Cardiac muscle cell (in vitro differentiated cells and primary cell): Measurements from ENCODE around the gene KCNIP1. TPM values are rescaled to one million over a fixed set of nuclear protein-coding genes. Genes with fewer than 3 reads are reported as not detected.
A peak's percentile ranks its signal among the peaks of the same experiment; 100 is the strongest.

Source experiments
- DNase-seq, 2 donors: peaks; one replicate each; pipeline versions ENCODE4 v3.0.0 to v3.0.0-alpha.2; 2010 to 2017; ENCODE audit warnings: low read depth in 1 of 2, low spot score in 1 of 2
- H3K27ac ChIP-seq: fragments of 200-600 bp; sonication (generic); 2 replicates; pipeline ENCODE4 v1.5.1; 2016
- H3K27me3 ChIP-seq: fragments of 200-600 bp; sonication (generic); 2 replicates; pipeline ENCODE4 v1.6.0; 2016; ENCODE audit warnings: control low read depth
- H3K36me3 ChIP-seq: fragments of 200-600 bp; sonication (generic); 2 replicates; pipeline ENCODE4 v1.5.1; 2016; ENCODE audit warnings: control low read depth
- H3K4me1 ChIP-seq: fragments of 200-600 bp; sonication (generic); 2 replicates; pipeline ENCODE4 v1.8.1; 2017; ENCODE audit warnings: low read depth, mild to moderate bottlenecking, mixed run types
- H3K4me3 ChIP-seq: fragments of 200-600 bp; sonication (generic); 2 replicates; pipeline ENCODE4 v1.5.1; 2016; ENCODE audit warnings: mild to moderate bottlenecking
- H3K9me3 ChIP-seq: fragments of 200-600 bp; sonication (generic); 2 replicates; pipeline ENCODE4 v1.5.1; 2017; ENCODE audit warnings: low read depth, mild to moderate bottlenecking, control low read depth
- polyA plus RNA-seq: library from polyadenylated mRNA; unstranded; fragments of >200 nt; fragmentation: Nextera tagmentation; extraction: Ambion mirVana; gene quantifications from 2 replicates; pipeline ENCODE4 v1.2.1, GENCODE V29; 2016
- total RNA-seq: library from RNA; depleted of rRNA; stranded (reverse); fragments of >200 nt; gene quantifications from 2 replicates; pipeline ENCODE4 v1.2.3, GENCODE V29; 2016
- TF ChIP-seq, protein P1 (sequence below): IDR thresholded peaks from 2 replicates; pipeline ENCODE4 v1.5.1; 2012; ENCODE audit warnings: low read depth, mild to moderate bottlenecking, low read length

KCNIP1 gene
- total and polyA plus RNA-seq, 2 experiments from 2014 or later: 0.09 TPM; not detected in 1

DNA sequence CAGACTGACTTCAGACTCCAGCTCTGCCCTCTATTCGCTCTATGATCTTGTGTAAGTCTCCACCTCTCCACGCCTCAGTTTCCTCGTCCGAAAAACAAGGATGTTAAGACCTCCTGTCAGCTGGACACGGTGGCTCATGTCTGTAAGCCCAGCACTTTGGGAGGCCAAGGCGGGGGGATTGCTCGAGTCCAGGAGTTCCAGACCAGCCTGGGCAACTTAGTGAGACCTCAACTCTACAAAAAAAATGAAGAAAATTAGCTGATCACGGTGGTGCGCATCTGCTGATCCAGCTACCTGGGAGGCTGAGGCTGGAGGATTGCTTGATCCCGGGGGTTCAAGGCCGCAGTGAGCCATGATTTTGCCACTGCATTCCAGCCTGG lies 243.1 kb downstream of the KCNIP1 start:
- Histone ChIP-seq H3K27ac (no peak overlapping the region), H3K36me3 (no peaks in the 10 kb centered on the region), H3K4me3 (no peak overlapping the region), H3K4me1 (peaks cover 12% of the 10 kb centered on the region), H3K27me3 (peaks cover 14% of the 10 kb centered on the region), H3K9me3 (no peaks in the 10 kb centered on the region)
- DNase-seq: no peak
- TF ChIP-seq, protein P1, sequence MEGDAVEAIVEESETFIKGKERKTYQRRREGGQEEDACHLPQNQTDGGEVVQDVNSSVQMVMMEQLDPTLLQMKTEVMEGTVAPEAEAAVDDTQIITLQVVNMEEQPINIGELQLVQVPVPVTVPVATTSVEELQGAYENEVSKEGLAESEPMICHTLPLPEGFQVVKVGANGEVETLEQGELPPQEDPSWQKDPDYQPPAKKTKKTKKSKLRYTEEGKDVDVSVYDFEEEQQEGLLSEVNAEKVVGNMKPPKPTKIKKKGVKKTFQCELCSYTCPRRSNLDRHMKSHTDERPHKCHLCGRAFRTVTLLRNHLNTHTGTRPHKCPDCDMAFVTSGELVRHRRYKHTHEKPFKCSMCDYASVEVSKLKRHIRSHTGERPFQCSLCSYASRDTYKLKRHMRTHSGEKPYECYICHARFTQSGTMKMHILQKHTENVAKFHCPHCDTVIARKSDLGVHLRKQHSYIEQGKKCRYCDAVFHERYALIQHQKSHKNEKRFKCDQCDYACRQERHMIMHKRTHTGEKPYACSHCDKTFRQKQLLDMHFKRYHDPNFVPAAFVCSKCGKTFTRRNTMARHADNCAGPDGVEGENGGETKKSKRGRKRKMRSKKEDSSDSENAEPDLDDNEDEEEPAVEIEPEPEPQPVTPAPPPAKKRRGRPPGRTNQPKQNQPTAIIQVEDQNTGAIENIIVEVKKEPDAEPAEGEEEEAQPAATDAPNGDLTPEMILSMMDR: no peak

DNA sequence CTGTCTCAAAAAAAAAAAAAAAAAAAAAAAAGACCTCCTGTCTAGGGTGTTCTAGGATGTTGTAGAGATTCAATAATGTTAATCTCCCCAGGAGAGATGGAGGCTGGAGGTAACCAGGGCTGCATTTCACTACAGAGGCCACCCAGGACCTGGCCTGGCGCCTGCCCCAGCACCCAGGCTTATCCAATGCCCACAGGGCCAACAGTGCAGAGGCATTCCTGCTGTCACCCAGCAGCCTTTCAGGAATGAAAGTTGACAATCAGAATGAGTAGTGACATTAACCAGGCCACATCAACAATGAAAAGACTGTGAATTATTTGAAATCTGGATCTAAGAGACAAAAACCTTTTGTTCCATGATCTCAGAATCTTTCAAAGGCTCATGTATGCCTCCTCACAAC lies 243.5 kb downstream of the KCNIP1 start:
- Histone ChIP-seq H3K36me3 (no peaks in the 10 kb centered on the region), H3K27me3 (peaks cover 14% of the 10 kb centered on the region), H3K4me1 (peaks cover 12% of the 10 kb centered on the region), H3K9me3 (no peaks in the 10 kb centered on the region), H3K4me3 (no peak overlapping the region), H3K27ac (peak overlapping the region; percentile 15)
- TF ChIP-seq, protein P1: no peak
- DNase-seq: peak in 1 of 2 donors; percentile 50

DNA sequence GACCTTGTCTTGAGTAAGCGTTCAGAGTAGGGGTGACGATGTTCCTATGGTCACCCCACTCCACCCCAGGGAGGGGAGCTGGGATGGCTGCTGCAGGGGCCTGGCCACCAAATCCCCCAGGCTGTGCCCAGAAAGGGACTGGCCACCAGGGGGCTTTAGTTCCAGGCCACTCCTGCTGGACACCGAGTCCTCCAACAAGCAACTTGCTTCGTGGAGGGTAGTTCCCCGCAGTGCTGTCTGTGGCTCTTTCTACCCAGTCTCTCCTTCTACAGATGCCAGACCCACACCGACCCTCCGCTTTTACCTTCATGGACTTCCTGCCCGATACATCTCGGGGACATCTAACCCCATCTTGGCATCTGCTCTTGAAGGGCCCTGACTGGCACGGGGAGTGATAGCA lies 244.0 kb downstream of the KCNIP1 start:
- TF ChIP-seq, protein P1: peak; percentile 44
- peaks cover 12% of the 10 kb centered on the region for H3K4me1 ChIP-seq
- no peaks in the 10 kb centered on the region for H3K9me3 ChIP-seq
- peak; percentile 28 to 64 for DNase-seq
- H3K27me3 ChIP-seq: peaks cover 14% of the 10 kb centered on the region
- no peaks in the 10 kb centered on the region for H3K36me3 ChIP-seq
- no peak overlapping the region for H3K4me3 ChIP-seq
- H3K27ac ChIP-seq: peak overlapping the region; percentile 15

DNA sequence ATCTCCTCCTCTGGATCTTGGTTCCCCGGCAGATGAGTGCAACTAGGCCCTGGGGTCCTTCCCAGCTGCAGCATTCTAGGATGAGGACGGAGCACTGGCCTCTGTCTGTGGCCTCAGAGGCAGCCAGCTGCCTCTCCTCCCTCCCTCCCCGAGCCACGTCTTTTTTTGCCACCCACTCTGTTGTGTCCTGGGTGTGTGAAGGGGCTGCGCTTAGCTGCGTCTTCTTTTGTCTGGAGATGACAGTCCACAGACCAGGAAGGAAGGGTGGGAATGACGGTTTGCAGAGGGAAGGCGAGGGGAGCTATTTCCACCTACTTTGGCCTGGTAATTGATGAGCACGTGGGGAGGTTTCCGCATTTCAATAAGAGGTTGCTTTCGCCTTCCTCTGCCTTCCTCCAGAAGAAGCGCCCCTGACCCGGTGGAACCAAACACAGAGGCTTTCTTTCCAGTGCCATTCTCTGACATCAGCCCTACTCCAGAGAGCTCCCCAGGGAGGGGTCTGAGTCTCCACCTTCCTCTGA lies 245.2 kb downstream of the KCNIP1 start:
- DNase-seq: no peak

DNA sequence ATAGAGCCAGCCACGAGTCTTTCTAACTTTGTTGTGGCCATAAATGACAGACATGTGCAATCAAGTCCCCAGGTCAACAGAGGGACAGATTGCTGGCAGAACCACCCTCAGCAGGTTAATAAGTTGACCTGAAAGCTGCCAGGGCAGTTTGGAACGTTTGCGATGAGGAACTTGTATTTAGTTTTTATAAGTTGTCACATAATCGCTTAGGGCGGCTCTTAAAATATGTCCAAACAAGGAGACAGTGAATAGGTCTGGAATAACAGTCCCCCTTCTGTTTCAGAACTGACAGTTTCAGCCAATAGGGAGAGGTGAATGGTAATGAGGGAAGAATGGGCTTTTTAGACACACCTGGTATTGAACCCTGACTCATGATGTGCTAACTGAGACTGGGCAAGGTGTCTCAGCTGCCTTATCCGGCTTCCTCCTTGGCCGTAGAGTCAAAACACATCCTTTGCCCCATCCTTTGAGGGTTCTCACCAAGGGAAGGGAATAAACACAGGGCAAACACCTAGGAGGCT lies 246.2 kb downstream of the KCNIP1 start:
- Histone ChIP-seq H3K27ac (no peak overlapping the region), H3K4me1 (peaks cover 12% of the 10 kb centered on the region), H3K9me3 (no peaks in the 10 kb centered on the region), H3K4me3 (no peak overlapping the region), H3K36me3 (no peaks in the 10 kb centered on the region), H3K27me3 (peaks cover 2% of the 10 kb centered on the region)
- TF ChIP-seq, protein P1: no peak
- no peak for DNase-seq

More for the DNA sequence above, 245.2 kb downstream of the KCNIP1 start:
- H3K4me3 ChIP-seq: no peak overlapping the region
- H3K9me3 ChIP-seq: no peaks in the 10 kb centered on the region
- no peak overlapping the region for H3K27ac ChIP-seq
- TF ChIP-seq, protein P1: no peak
- peaks cover 12% of the 10 kb centered on the region for H3K4me1 ChIP-seq
- H3K27me3 ChIP-seq: peaks cover 9% of the 10 kb centered on the region
- no peaks in the 10 kb centered on the region for H3K36me3 ChIP-seq
